B cell (primary cell): ENCODE data around the gene FAM3D.

Source experiments
- CTCF ChIP-seq: fragments of 200-600 bp; IDR thresholded peaks from one replicate; pipeline ENCODE4 v1.8.0; 2022; ENCODE audit warnings: antibody characterized with exemption, mild to moderate bottlenecking
- EZH2 ChIP-seq: IDR thresholded peaks from 2 replicates; pipeline ENCODE4 v1.6.1; 2012; ENCODE audit warnings: borderline replicate concordance, low read depth, mild to moderate bottlenecking, moderate library complexity, low read length; ENCODE audit not compliant: insufficient read depth, poor library complexity, severe bottlenecking

GRCh38 chr3:58606693-58607092 lies 59.9 kb downstream of the FAM3D start:
- no peak for TF ChIP-seq CTCF
- no peak for TF ChIP-seq EZH2
